Measurements from ENCODE around the gene SLC38A9. TPM values are rescaled to one million over a fixed set of nuclear protein-coding genes. Genes with fewer than 3 reads are reported as not detected.
A peak's percentile ranks its signal among the peaks of the same experiment; 100 is the strongest.

The SLC38A9 gene
- total RNA-seq, 1 experiment from 2014 or later: 33.7 TPM

GRCh38 chr5:55600497-55601203, 111.5 kb downstream of the SLC38A9 start:
- Histone ChIP-seq H3K36me3 (no peaks in the 10 kb centered on the region), H3K27me3 (no peaks in the 10 kb centered on the region), H3K9me3 (replicated peaks) (no peaks in the 10 kb centered on the region), H3K4me1 (peaks cover 53% of the 10 kb centered on the region), H3K27ac (peak overlapping the region; percentile 98), H3K4me3 (peak overlapping the region; percentile 40)
- DNase-seq: peak; percentile 56 to 65

DNA sequence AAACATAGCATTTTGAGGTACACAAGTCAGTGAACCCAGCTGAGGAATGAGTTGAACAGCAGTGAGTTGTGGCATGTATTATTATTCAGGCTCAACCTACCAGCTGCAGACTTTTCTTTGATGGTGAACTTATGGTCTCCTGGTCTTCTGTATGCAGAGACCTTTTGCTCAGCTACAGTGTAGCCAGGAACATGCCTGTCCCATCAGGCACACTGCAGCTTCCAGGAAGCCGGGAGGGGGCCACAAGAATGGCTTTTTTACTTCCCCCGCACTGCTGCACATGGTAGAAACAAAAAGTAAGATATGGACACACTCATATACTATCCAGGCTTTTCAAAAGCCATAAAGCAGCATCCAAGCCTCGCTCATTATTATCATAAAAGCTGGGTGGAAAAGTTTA, 112.0 kb downstream of the SLC38A9 start:
- Histone ChIP-seq H3K4me3 (peak overlapping the region; percentile 40; the same call in 1 of the 2 replicates), H3K4me1 (peaks cover 49% of the 10 kb centered on the region), H3K27ac (peak overlapping the region; percentile 98), H3K27me3 (no peaks in the 10 kb centered on the region), H3K36me3 (no peaks in the 10 kb centered on the region), H3K9me3 (replicated peaks) (no peaks in the 10 kb centered on the region)
- DNase-seq: peak in 1 of 2 experiments; percentile 26

GRCh38 chr5:55599148-55600050, 112.7 kb downstream of the SLC38A9 start:
- H3K36me3 ChIP-seq: no peaks in the 10 kb centered on the region
- H3K27me3 ChIP-seq: no peaks in the 10 kb centered on the region
- no peaks in the 10 kb centered on the region for H3K9me3 ChIP-seq (replicated peaks)
- H3K4me3 ChIP-seq: no peak overlapping the region
- H3K4me1 ChIP-seq: peaks cover 45% of the 10 kb centered on the region
- peak overlapping the region; percentile 98; the same call in 1 of the 2 replicates for H3K27ac ChIP-seq
- DNase-seq: no peak

DNA sequence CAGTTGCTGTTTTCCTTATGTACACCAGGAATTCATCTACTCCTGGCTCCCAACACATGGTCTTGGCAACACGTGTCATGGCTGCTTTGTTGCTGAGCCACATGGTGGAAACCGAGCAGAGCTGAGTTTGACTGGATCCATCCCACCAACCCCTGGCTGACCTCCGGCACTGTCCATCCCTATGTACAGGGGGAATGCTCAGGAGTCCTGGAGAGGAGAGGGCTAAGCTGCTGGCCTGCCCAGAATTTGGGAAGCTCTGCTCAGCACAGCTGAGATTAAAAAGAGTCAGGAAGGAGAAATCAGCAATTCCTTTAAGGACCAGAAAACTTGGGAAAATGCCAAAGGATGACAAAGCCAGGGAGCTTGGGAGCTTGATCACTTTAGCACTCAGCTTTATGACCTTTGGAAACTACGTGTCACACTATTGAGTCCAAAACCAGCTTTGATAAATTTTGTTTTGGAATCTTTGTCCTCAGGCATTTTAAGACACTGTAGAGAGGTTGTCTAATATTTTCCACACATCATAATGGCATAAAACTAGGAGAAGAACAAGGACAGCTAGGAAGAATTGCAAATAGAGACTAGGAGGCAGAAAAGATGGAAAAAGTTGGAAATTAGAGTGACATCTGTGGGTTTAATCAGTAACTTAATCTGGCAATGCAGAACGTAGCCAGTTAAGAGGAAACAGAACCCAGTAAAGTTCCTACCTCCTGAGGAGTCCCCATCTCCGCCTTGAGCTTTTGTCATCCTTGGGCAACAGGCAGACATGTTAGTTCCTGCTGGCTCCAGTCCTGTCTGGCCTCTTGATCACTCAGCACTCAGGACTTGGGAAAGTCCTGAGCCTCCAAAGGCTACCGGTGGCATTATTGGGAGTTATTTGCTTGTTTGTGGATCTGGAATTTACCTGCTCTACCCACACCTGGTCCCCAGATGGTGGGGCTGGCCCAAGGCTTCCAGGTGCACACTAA, 114.8 kb downstream of the SLC38A9 start:
- Histone ChIP-seq H3K4me3 (no peak overlapping the region), H3K36me3 (no peaks in the 10 kb centered on the region), H3K9me3 (replicated peaks) (no peaks in the 10 kb centered on the region), H3K27me3 (no peaks in the 10 kb centered on the region), H3K27ac (no peak overlapping the region), H3K4me1 (peaks cover 37% of the 10 kb centered on the region)
- DNase-seq: peak in 1 of 2 experiments; percentile 37

DNA sequence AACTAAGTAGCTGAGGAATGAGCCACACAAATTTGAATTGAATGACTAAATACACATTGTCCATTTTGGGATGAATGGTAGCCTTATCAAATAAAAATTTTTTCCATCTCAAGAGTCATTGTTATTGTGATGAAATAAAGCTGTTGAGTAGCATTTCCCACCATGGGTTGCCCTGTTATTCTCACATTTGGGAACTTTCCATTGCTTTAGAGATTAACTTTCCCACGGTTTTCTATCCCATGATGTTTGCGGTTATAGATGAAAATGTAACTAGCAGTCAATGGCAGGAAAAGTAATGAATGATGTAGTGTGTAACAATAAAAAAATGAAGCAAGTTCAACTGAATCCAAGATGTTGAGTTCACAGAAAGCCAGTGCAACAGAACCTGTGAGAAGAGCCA, 117.5 kb downstream of the SLC38A9 start:
- Histone ChIP-seq H3K36me3 (no peaks in the 10 kb centered on the region), H3K9me3 (replicated peaks) (no peaks in the 10 kb centered on the region), H3K4me3 (no peak overlapping the region), H3K27me3 (no peaks in the 10 kb centered on the region), H3K27ac (no peak overlapping the region), H3K4me1 (peaks cover 16% of the 10 kb centered on the region)
- no peak for DNase-seq

GRCh38 chr5:55593115-55593472, 119.0 kb downstream of the SLC38A9 start:
- DNase-seq: peak; percentile 65 to 80
- H3K27ac ChIP-seq: peak overlapping the region; percentile 17; the same call in 1 of the 2 replicates
- no peaks in the 10 kb centered on the region for H3K27me3 ChIP-seq

GRCh38 chr5:55592388-55593114, 119.6 kb downstream of the SLC38A9 start:
- Histone ChIP-seq H3K27ac (peak overlapping the region; percentile 17; the same call in 1 of the 2 replicates), H3K4me1 (peaks cover 13% of the 10 kb centered on the region), H3K9me3 (replicated peaks) (peaks cover 5% of the 10 kb centered on the region; the same call in 1 of the 2 replicates), H3K27me3 (no peaks in the 10 kb centered on the region), H3K36me3 (no peaks in the 10 kb centered on the region), H3K4me3 (no peak overlapping the region)
- DNase-seq: no peak

More at GRCh38 chr5:55593115-55593472, 119.0 kb downstream of the SLC38A9 start:
- H3K36me3 ChIP-seq: no peaks in the 10 kb centered on the region
- peaks cover 13% of the 10 kb centered on the region for H3K4me1 ChIP-seq
- peaks cover 5% of the 10 kb centered on the region; the same call in 1 of the 2 replicates for H3K9me3 ChIP-seq (replicated peaks)
- H3K4me3 ChIP-seq: no peak overlapping the region

GRCh38 chr5:55591686-55592085, 120.4 kb downstream of the SLC38A9 start:
- Histone ChIP-seq H3K9me3 (replicated peaks) (peaks cover 5% of the 10 kb centered on the region; the same call in 1 of the 2 replicates), H3K4me3 (no peak overlapping the region), H3K27me3 (no peaks in the 10 kb centered on the region), H3K27ac (no peak overlapping the region), H3K4me1 (peaks cover 13% of the 10 kb centered on the region), H3K36me3 (no peaks in the 10 kb centered on the region)
- DNase-seq: no peak

DNA sequence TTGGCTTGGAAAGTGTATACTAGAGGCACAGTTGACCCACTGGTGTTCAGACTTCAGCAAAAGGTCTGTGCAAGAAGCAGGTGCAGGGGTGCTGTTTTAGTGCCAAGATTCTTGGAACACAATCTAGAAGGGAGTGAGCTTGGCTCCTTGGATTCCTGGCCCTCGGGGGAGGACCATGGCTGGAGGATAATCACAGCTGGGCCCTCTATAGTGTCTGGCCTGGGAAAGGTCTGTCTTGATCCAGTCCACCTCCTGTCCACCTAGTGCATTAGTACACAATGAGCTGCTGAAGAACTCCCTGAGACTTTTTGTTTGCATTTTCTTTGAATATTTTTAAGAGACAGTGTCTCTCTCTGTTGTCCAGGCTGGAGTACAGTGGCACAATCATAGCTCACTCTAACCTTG, 126.9 kb downstream of the SLC38A9 start:
- DNase-seq: no peak
- Histone ChIP-seq H3K27ac (peak overlapping the region; percentile 74; the same call in 1 of the 2 replicates), H3K4me3 (no peak overlapping the region), H3K9me3 (replicated peaks) (peaks cover 5% of the 10 kb centered on the region; the same call in 1 of the 2 replicates), H3K27me3 (no peaks in the 10 kb centered on the region), H3K36me3 (no peaks in the 10 kb centered on the region), H3K4me1 (peaks cover 30% of the 10 kb centered on the region)

- peak overlapping the region; percentile 74 for H3K27ac ChIP-seq
- H3K36me3 ChIP-seq: no peaks in the 10 kb centered on the region
- DNase-seq: peak in 1 of 2 experiments; percentile 36
- H3K27me3 ChIP-seq: no peaks in the 10 kb centered on the region
- peaks cover 30% of the 10 kb centered on the region for H3K4me1 ChIP-seq
- H3K9me3 ChIP-seq (replicated peaks): peaks cover 5% of the 10 kb centered on the region; the same call in 1 of the 2 replicates
- no peak overlapping the region for H3K4me3 ChIP-seq
Measured at GRCh38 chr5:55584398-55585205, 127.5 kb downstream of the SLC38A9 start.

DNA sequence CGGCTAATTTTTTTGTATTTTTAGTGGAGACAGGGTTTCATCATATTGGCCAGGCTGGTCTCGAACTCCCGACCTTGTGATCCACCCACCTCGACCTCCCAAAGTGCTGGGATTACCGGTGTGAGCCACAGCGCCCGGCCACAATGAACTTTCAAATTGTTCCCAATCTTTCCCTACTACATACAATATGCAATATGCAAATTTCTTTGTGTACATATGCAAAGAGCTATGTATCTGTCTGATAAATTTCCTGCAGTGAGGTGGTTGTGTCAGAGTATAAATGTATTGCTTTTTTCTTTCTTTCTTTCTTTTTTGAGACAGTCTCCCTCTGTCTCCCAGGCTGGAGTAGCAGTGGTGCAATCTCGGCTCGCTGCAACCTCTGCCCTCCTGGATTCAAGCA, 128.5 kb downstream of the SLC38A9 start:
- no peaks in the 10 kb centered on the region for H3K36me3 ChIP-seq
- H3K4me1 ChIP-seq: peaks cover 30% of the 10 kb centered on the region
- H3K27me3 ChIP-seq: no peaks in the 10 kb centered on the region
- peak overlapping the region; percentile 74 for H3K27ac ChIP-seq
- DNase-seq: no peak
- H3K9me3 ChIP-seq (replicated peaks): peaks cover 2% of the 10 kb centered on the region; the same call in 1 of the 2 replicates
- H3K4me3 ChIP-seq: no peak overlapping the region

GRCh38 chr5:55582256-55582655, 129.9 kb downstream of the SLC38A9 start:
- Histone ChIP-seq H3K27ac (peak overlapping the region; percentile 74), H3K27me3 (no peaks in the 10 kb centered on the region), H3K9me3 (replicated peaks) (no peaks in the 10 kb centered on the region), H3K4me3 (no peak overlapping the region), H3K36me3 (no peaks in the 10 kb centered on the region), H3K4me1 (peaks cover 41% of the 10 kb centered on the region)
- DNase-seq: no peak

DNA sequence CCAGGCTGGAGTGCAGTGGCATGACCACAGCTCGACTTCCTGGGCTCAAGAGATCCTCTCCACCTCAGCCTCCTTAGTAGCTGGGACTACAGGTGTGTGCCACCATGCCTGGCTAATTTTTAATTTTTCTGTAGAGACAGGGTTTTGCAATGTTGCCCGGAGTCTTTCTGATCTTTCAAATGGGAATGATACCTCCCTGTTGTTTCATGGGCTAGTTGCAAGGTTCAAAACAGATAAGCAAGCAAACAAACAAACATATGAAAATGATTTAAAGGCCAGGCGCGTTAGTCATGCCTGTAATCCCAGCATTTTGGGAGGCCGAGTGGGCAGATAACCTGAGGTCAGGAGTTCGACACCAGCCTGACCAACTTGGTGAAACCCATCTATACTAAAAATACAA, 132.1 kb downstream of the SLC38A9 start:
- Histone ChIP-seq H3K9me3 (replicated peaks) (no peaks in the 10 kb centered on the region), H3K36me3 (no peaks in the 10 kb centered on the region), H3K27me3 (no peaks in the 10 kb centered on the region), H3K4me3 (no peak overlapping the region), H3K27ac (no peak overlapping the region), H3K4me1 (peaks cover 46% of the 10 kb centered on the region)
- DNase-seq: no peak

Data from SJCRH30 (cell line).